Measurements from ENCODE around the gene MTX1.

GRCh38 chr1:155210314-155211104 is 2.0 kb downstream of the MTX1 start:
- TF ChIP-seq, protein P1, sequence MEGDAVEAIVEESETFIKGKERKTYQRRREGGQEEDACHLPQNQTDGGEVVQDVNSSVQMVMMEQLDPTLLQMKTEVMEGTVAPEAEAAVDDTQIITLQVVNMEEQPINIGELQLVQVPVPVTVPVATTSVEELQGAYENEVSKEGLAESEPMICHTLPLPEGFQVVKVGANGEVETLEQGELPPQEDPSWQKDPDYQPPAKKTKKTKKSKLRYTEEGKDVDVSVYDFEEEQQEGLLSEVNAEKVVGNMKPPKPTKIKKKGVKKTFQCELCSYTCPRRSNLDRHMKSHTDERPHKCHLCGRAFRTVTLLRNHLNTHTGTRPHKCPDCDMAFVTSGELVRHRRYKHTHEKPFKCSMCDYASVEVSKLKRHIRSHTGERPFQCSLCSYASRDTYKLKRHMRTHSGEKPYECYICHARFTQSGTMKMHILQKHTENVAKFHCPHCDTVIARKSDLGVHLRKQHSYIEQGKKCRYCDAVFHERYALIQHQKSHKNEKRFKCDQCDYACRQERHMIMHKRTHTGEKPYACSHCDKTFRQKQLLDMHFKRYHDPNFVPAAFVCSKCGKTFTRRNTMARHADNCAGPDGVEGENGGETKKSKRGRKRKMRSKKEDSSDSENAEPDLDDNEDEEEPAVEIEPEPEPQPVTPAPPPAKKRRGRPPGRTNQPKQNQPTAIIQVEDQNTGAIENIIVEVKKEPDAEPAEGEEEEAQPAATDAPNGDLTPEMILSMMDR (IDR thresholded peaks at IDR 0.05): no peak
- no peak for TF ChIP-seq POLR2A (IDR thresholded peaks at IDR 0.05)
- no peak for TF ChIP-seq EP300 (IDR thresholded peaks at IDR 0.05)

Data from ovary (tissue), 3 donors.